ENCODE data around the gene TCEAL9.
A peak's percentile ranks its signal among the peaks of the same experiment; 100 is the strongest.

Gene TCEAL9

DNA sequence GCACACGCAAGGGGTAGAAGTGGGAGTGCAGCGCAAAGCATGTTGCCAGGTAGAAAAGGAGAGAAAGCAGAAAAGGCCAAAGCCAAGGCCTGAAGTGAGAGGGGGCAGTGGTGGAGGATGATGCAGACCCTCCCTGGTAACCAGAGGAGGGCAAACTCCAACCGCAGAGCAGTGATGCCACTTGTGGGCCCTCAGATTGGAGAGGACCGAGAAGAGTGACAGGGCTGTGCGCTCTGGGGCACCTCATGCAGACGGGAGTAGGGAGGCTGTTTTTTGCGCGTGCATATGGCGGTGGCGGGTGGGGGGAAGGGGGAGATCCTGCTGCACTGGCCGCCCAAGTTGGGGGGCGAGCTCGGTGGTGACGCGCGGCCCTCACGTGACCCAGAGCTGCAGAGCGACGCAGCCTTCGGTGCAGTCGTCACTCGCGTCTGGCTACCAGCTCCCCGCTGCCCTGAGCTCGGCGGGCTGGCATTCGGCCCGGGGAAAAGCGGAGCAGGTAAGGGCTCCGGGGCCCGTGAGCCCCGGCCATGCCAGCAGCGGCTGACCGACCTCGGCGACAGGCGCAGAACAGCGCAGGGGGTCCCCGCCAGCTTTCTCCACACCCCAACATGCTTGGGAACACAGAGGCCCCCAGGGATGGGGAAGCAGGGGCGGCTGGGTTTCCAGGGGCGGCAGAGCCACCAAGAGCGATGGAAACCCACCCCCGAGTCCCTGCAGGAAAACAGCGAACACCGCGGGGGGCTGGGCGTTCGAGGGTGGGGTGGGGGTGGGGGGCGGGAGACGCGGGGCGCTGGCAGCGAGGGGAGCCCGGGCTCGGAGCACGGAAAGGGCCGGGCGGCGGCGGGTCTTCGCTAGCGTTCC, 20.0 kb downstream of the TCEAL9 start, which contains the start of gene BEX3:
Gene BEX3, plus strand, starts transcription at position 421 of the 861 bp plus-strand sequence. CDS start 984 bp downstream, outside the sequence.
- no peak for TF ChIP-seq CSDC2 (CRISPR knock-in tag; IDR thresholded peaks at IDR 0.05)
- TF ChIP-seq, protein P1, sequence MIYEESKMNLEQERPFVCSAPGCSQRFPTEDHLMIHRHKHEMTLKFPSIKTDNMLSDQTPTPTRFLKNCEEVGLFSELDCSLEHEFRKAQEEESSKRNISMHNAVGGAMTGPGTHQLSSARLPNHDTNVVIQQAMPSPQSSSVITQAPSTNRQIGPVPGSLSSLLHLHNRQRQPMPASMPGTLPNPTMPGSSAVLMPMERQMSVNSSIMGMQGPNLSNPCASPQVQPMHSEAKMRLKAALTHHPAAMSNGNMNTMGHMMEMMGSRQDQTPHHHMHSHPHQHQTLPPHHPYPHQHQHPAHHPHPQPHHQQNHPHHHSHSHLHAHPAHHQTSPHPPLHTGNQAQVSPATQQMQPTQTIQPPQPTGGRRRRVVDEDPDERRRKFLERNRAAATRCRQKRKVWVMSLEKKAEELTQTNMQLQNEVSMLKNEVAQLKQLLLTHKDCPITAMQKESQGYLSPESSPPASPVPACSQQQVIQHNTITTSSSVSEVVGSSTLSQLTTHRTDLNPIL (CRISPR knock-in tag; IDR thresholded peaks at IDR 0.05; ENCODE audit: low read depth) = no peak
- TF ChIP-seq GLIS3 (CRISPR knock-in tag; IDR thresholded peaks at IDR 0.05) = no peak
- TF ChIP-seq ZC3H10 (CRISPR knock-in tag; IDR thresholded peaks at IDR 0.05) = no peak
- TF ChIP-seq, protein P2, sequence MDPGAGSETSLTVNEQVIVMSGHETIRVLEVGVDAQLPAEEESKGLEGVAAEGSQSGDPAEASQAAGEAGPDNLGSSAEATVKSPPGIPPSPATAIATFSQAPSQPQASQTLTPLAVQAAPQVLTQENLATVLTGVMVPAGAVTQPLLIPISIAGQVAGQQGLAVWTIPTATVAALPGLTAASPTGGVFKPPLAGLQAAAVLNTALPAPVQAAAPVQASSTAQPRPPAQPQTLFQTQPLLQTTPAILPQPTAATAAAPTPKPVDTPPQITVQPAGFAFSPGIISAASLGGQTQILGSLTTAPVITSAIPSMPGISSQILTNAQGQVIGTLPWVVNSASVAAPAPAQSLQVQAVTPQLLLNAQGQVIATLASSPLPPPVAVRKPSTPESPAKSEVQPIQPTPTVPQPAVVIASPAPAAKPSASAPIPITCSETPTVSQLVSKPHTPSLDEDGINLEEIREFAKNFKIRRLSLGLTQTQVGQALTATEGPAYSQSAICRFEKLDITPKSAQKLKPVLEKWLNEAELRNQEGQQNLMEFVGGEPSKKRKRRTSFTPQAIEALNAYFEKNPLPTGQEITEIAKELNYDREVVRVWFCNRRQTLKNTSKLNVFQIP (CRISPR knock-in tag; IDR thresholded peaks at IDR 0.05; ENCODE audit: borderline replicate concordance, low read depth) = no peak
- TF ChIP-seq BACH2 (CRISPR knock-in tag; IDR thresholded peaks at IDR 0.05; ENCODE audit: borderline replicate concordance) = no peak
- TF ChIP-seq ZFP3 (CRISPR knock-in tag; IDR thresholded peaks at IDR 0.05) = no peak
- ATAC-seq = peak; percentile 87

DNA sequence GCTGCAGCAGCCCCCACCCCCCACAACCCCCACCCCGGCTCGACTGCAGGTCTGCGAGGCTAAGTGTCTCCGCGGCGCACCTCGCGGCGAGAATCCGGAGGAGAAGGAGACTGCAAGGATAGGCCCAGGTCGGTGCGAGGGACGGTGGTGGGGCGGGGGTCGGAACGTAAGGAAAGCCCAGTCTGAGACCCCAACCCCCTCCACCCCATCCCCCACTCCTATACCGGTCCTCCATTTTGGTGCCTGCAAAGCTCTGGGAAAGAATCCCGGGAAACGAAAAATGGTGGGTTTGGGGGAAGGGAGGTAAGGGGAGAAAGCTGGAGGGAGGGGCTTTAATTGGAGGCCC, 20.6 kb downstream of the TCEAL9 start:
- peak; percentile 62 for ATAC-seq
- no peak for TF ChIP-seq RARB (CRISPR knock-in tag; IDR thresholded peaks at IDR 0.05)
- TF ChIP-seq TCF4 (CRISPR knock-in tag; IDR thresholded peaks at IDR 0.05; ENCODE audit: borderline replicate concordance) = no peak
- TF ChIP-seq OSR1 (CRISPR knock-in tag; IDR thresholded peaks at IDR 0.05) = no peak
- TF ChIP-seq, protein P3, sequence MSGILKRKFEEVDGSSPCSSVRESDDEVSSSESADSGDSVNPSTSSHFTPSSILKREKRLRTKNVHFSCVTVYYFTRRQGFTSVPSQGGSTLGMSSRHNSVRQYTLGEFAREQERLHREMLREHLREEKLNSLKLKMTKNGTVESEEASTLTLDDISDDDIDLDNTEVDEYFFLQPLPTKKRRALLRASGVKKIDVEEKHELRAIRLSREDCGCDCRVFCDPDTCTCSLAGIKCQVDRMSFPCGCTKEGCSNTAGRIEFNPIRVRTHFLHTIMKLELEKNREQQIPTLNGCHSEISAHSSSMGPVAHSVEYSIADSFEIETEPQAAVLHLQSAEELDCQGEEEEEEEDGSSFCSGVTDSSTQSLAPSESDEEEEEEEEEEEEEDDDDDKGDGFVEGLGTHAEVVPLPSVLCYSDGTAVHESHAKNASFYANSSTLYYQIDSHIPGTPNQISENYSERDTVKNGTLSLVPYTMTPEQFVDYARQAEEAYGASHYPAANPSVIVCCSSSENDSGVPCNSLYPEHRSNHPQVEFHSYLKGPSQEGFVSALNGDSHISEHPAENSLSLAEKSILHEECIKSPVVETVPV (CRISPR knock-in tag; IDR thresholded peaks at IDR 0.05) = no peak
- TF ChIP-seq, protein P4, sequence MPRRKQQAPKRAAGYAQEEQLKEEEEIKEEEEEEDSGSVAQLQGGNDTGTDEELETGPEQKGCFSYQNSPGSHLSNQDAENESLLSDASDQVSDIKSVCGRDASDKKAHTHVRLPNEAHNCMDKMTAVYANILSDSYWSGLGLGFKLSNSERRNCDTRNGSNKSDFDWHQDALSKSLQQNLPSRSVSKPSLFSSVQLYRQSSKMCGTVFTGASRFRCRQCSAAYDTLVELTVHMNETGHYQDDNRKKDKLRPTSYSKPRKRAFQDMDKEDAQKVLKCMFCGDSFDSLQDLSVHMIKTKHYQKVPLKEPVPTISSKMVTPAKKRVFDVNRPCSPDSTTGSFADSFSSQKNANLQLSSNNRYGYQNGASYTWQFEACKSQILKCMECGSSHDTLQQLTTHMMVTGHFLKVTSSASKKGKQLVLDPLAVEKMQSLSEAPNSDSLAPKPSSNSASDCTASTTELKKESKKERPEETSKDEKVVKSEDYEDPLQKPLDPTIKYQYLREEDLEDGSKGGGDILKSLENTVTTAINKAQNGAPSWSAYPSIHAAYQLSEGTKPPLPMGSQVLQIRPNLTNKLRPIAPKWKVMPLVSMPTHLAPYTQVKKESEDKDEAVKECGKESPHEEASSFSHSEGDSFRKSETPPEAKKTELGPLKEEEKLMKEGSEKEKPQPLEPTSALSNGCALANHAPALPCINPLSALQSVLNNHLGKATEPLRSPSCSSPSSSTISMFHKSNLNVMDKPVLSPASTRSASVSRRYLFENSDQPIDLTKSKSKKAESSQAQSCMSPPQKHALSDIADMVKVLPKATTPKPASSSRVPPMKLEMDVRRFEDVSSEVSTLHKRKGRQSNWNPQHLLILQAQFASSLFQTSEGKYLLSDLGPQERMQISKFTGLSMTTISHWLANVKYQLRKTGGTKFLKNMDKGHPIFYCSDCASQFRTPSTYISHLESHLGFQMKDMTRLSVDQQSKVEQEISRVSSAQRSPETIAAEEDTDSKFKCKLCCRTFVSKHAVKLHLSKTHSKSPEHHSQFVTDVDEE (CRISPR knock-in tag; IDR thresholded peaks at IDR 0.05) = no peak
- TF ChIP-seq, protein P1 (CRISPR knock-in tag; IDR thresholded peaks at IDR 0.05; ENCODE audit: low read depth) = no peak
- TF ChIP-seq CSDC2 (CRISPR knock-in tag; IDR thresholded peaks at IDR 0.05) = no peak
- no peak for TF ChIP-seq SNAI2 (CRISPR knock-in tag; IDR thresholded peaks at IDR 0.05)
- TF ChIP-seq ESRRG (CRISPR knock-in tag; IDR thresholded peaks at IDR 0.05) = no peak
- TF ChIP-seq ZC3H10 (CRISPR knock-in tag; IDR thresholded peaks at IDR 0.05) = no peak
- TF ChIP-seq ISL1 (CRISPR knock-in tag; IDR thresholded peaks at IDR 0.05) = no peak
- TF ChIP-seq PPARA (CRISPR knock-in tag; IDR thresholded peaks at IDR 0.05; ENCODE audit: borderline replicate concordance) = no peak
- TF ChIP-seq GLIS3 (CRISPR knock-in tag; IDR thresholded peaks at IDR 0.05) = no peak
- TF ChIP-seq ARNTL (CRISPR knock-in tag; IDR thresholded peaks at IDR 0.05; ENCODE audit: borderline replicate concordance, low read depth) = no peak
- TF ChIP-seq, protein P2 (CRISPR knock-in tag; IDR thresholded peaks at IDR 0.05; ENCODE audit: borderline replicate concordance, low read depth) = no peak
- TF ChIP-seq ZFP30 (CRISPR knock-in tag; IDR thresholded peaks at IDR 0.05) = no peak
- TF ChIP-seq, protein P5, sequence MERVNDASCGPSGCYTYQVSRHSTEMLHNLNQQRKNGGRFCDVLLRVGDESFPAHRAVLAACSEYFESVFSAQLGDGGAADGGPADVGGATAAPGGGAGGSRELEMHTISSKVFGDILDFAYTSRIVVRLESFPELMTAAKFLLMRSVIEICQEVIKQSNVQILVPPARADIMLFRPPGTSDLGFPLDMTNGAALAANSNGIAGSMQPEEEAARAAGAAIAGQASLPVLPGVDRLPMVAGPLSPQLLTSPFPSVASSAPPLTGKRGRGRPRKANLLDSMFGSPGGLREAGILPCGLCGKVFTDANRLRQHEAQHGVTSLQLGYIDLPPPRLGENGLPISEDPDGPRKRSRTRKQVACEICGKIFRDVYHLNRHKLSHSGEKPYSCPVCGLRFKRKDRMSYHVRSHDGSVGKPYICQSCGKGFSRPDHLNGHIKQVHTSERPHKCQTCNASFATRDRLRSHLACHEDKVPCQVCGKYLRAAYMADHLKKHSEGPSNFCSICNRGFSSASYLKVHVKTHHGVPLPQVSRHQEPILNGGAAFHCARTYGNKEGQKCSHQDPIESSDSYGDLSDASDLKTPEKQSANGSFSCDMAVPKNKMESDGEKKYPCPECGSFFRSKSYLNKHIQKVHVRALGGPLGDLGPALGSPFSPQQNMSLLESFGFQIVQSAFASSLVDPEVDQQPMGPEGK (CRISPR knock-in tag; IDR thresholded peaks at IDR 0.05; ENCODE audit: borderline replicate concordance) = no peak
- no peak for TF ChIP-seq ZFP3 (CRISPR knock-in tag; IDR thresholded peaks at IDR 0.05)
- TF ChIP-seq ZNF565 (CRISPR knock-in tag; conservative IDR thresholded peaks at IDR 0.05; ENCODE audit: low read depth) = no peak

All from SK-N-SH treated with all-trans-retinoic acid at 6 μM for 48 hours (cell line).